Keratinocyte (primary cell): ENCODE results near the gene PRKAG1.

Experiments
- CTCF ChIP-seq, 3 experiments: IDR thresholded peaks in 1 of 3; conservative IDR thresholded peaks in 1 of 3; optimal IDR thresholded peaks in 1 of 3; 2 replicates in 2 of 3; 3 replicates in 1 of 3; pipeline versions ENCODE3 to v1.5.1; 2011; ENCODE audit warnings: low read length in 3 of 3, mild to moderate bottlenecking in 3 of 3, moderate library complexity in 2 of 3, control low read depth in 1 of 3, inconsistent platforms in 1 of 3; ENCODE audit not compliant: insufficient read depth in 2 of 3; ENCODE audit errors: extremely low read depth in 1 of 3
- EZH2 ChIP-seq: IDR thresholded peaks from one replicate; pipeline ENCODE4 v1.6.1; 2012; ENCODE audit warnings: inconsistent platforms, mild to moderate bottlenecking, low read length, moderate library complexity

GRCh38 chr12:48978291-48978740, 40.3 kb downstream of the PRKAG1 start, which contains the start of gene WNT1:
- no peak for TF ChIP-seq CTCF (optimal IDR thresholded peaks at IDR 0.05 in 1 of 3, IDR thresholded peaks at IDR 0.05 in 1 of 3, conservative IDR thresholded peaks at IDR 0.05 in 1 of 3; ENCODE audit: extremely low read depth in 1 of 3, insufficient read depth in 2 of 3, low read length in 3 of 3)
- peak; percentile 99 for TF ChIP-seq EZH2
